ENCODE measurements around the gene HOXA6. TPM values are rescaled to one million over a fixed set of nuclear protein-coding genes. Genes with fewer than 3 reads are reported as not detected.

Gene HOXA6
- total RNA-seq, 1 experiment from 2014 or later, result 12.7 TPM

DNA sequence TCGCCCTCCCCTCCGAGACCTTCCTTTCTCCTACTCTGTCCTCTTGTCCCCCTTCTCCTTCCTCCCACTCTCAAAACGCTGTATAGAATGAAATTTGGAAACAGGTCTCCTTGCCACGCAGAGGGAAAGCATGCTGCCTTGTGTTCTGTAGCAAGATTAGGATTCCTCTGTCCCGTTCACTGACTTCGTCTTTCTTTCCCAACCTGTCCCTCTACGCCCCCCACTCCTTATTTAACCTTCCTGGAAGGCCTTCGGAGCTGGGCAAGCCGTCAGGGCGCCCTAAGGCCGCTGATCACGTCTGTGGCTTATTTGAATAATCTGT lies 16.4 kb upstream of the HOXA6 start:
- TF ChIP-seq MAX (IDR thresholded peaks at IDR 0.05) (no peak), CBX3 (IDR thresholded peaks at IDR 0.05; ENCODE audit: low read depth) (no peak), ZNF274 (IDR thresholded peaks at IDR 0.05; ENCODE audit: low read depth, low read length) (no peak), CTCF (IDR thresholded peaks at IDR 0.05 in 2 of 3, conservative IDR thresholded peaks at IDR 0.05 in 1 of 3; ENCODE audit: borderline replicate concordance in 1 of 3, insufficient read depth in 1 of 3, low read depth in 2 of 3, low read length in 2 of 3) (no peak), EGR1 (IDR thresholded peaks at IDR 0.05; ENCODE audit: low read depth) (no peak), POLR2A (IDR thresholded peaks at IDR 0.05; ENCODE audit: borderline replicate concordance, extremely low read depth, insufficient read depth, insufficient read length) (no peak), SIN3A (IDR thresholded peaks at IDR 0.05; ENCODE audit: low read depth) (no peak), ELF1 (IDR thresholded peaks at IDR 0.05; ENCODE audit: borderline replicate concordance, low read depth) (no peak), JUND (IDR thresholded peaks at IDR 0.05) (no peak), ATF3 (IDR thresholded peaks at IDR 0.05) (no peak), RAD21 (IDR thresholded peaks at IDR 0.05; ENCODE audit: low read depth) (no peak), ZFX (IDR thresholded peaks at IDR 0.05) (no peak), REST (IDR thresholded peaks at IDR 0.05; ENCODE audit: low read depth) (no peak), FOSL1 (IDR thresholded peaks at IDR 0.05; ENCODE audit: low read depth) (no peak), EZH2 (IDR thresholded peaks at IDR 0.05) (no peak), SRF (IDR thresholded peaks at IDR 0.05; ENCODE audit: low read depth) (no peak), CEBPB (IDR thresholded peaks at IDR 0.05; ENCODE audit: low read depth) (no peak), YY1 (IDR thresholded peaks at IDR 0.05; ENCODE audit: extremely low read depth, insufficient replicate concordance, low read depth, low read length) (no peak), POLR2AphosphoS5 (IDR thresholded peaks at IDR 0.05; ENCODE audit: low read depth, low read length) (no peak), TCF7L2 (IDR thresholded peaks at IDR 0.05; ENCODE audit: borderline replicate concordance, extremely low read depth, insufficient read depth, insufficient read length) (no peak)
- no peaks in the 10 kb centered on the region for H3K9me2 ChIP-seq (ENCODE audit: insufficient read depth)
- H3K27me3 ChIP-seq (ENCODE audit: insufficient read depth, low read length), result no peaks in the 10 kb centered on the region
- H3K4me1 ChIP-seq (ENCODE audit: control insufficient read depth in 1 of 2, insufficient read depth in 2 of 2, low read length in 2 of 2), result peaks cover 22 to 76% of the 10 kb centered on the region in 2 experiments
- ATAC-seq (no peak), DNase-seq (ENCODE audit: low read depth, low spot score) (no peak)
- H3K4me3 ChIP-seq (replicated peaks in 1 of 2; ENCODE audit: low read depth in 1 of 2, low read length in 2 of 2), result peak overlapping the region; percentile 77 to 84
- no peaks in the 10 kb centered on the region for H4K20me1 ChIP-seq (ENCODE audit: insufficient read depth)
- H3K27ac ChIP-seq (ENCODE audit: low read depth, low read length), result peak overlapping the region; percentile 91
- BruUV-seq (replicated peaks), result no TSS peak
- peak overlapping the region; percentile 97 for H3K4me2 ChIP-seq (ENCODE audit: low read length)
- no peaks in the 10 kb centered on the region for H3K9me3 ChIP-seq (ENCODE audit: control insufficient read depth in 1 of 2, insufficient read depth in 1 of 2, low read depth in 1 of 2, low read length in 2 of 2)
- peak overlapping the region; percentile 89 for H3K9ac ChIP-seq (ENCODE audit: low read length)
- intact Hi-C loops (cut with micrococcal nuclease), result loop anchor here (5.0 to 10.0 kb wide), 4 partner anchors 882 to 1597 kb away; partner anchors contain the start of genes CBX3 and HNRNPA2B1
- peaks cover 73% of the 10 kb centered on the region for H3K79me2 ChIP-seq (ENCODE audit: insufficient read depth, low read length)
- no peak overlapping the region for H2AFZ ChIP-seq (ENCODE audit: low read depth, low read length, poor library complexity, severe bottlenecking)
- peaks cover 0 to 4% of the 10 kb centered on the region in 2 experiments; a peak in 1 of 4 replicates for H3K36me3 ChIP-seq (ENCODE audit: control insufficient read depth in 1 of 2, insufficient read depth in 2 of 2, low read length in 2 of 2)
- ChIA-PET CTCF (interaction anchor here (1.4 kb wide), 1 partner anchor 13 kb away, joined by 4 read pairs; no protein-coding TSS in a partner anchor), POLR2A (interaction anchor here (1.4 kb wide), 1 partner anchor 14 kb away, joined by 4 read pairs; no protein-coding TSS in a partner anchor), RAD21 (ENCODE audit: low non-redundant PET in 1 of 2, low total read pairs in 2 of 2, uncharacterized antibody in 2 of 2, unreplicated experiment in 2 of 2) (no interaction called here)

All from HCT116 (cell line).